Adipocyte (in vitro differentiated cells): ENCODE measurements around the gene TFF1.

Experiments used
- DNase-seq: peaks from one replicate; pipeline ENCODE4 v3.0.0-alpha.2; 2015; ENCODE audit warnings: low read depth
- H3K27me3 ChIP-seq: replicated peaks from 2 replicates; pipeline ENCODE4 v1.7.0; 2013; ENCODE audit warnings: mild to moderate bottlenecking, low read length, moderate library complexity; ENCODE audit not compliant: control insufficient read depth, insufficient read depth
- H3K36me3 ChIP-seq: 2 replicates; pipeline ENCODE4 v1.7.0; 2013; ENCODE audit warnings: low read length, mild to moderate bottlenecking, moderate library complexity; ENCODE audit not compliant: control insufficient read depth, insufficient read depth, severe bottlenecking
- H3K4me1 ChIP-seq: 2 replicates; pipeline ENCODE4 v1.7.0; 2013; ENCODE audit warnings: mild to moderate bottlenecking, low read length, moderate library complexity; ENCODE audit not compliant: control insufficient read depth, insufficient read depth
- H3K4me3 ChIP-seq: 2 replicates; pipeline ENCODE4 v1.7.0; 2013; ENCODE audit warnings: mild to moderate bottlenecking, low read length, moderate library complexity
- H3K9ac ChIP-seq: 2 replicates; pipeline ENCODE4 v1.7.0; 2013; ENCODE audit warnings: mild to moderate bottlenecking, low read length, moderate library complexity
- H3K9me3 ChIP-seq: 2 replicates; pipeline ENCODE4 v1.7.0; 2013; ENCODE audit warnings: mild to moderate bottlenecking, low read length, moderate library complexity; ENCODE audit not compliant: control insufficient read depth

The TFF1 gene

DNA sequence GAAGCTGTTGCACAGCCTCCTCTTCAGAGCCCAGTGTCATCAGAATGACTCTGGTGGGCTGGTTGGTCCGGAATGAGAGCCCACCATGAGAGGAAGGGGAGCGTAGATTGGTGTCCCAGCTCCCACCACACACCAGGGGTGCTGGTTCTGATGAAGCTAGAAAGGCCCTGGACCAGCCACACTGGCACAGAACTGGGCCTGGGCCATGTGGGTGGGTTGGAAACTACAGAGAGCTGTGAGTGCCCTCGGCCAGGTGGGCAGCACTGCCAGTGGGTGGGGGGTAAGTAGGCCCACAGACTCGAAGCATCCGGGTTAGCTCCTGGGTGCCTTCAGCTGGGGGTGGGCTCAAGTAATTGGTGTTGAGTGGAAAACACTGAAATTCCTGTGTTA, 11.6 kb upstream of the TFF1 start:
- no peaks in the 10 kb centered on the region for H3K9me3 ChIP-seq
- DNase-seq, result no peak

DNA sequence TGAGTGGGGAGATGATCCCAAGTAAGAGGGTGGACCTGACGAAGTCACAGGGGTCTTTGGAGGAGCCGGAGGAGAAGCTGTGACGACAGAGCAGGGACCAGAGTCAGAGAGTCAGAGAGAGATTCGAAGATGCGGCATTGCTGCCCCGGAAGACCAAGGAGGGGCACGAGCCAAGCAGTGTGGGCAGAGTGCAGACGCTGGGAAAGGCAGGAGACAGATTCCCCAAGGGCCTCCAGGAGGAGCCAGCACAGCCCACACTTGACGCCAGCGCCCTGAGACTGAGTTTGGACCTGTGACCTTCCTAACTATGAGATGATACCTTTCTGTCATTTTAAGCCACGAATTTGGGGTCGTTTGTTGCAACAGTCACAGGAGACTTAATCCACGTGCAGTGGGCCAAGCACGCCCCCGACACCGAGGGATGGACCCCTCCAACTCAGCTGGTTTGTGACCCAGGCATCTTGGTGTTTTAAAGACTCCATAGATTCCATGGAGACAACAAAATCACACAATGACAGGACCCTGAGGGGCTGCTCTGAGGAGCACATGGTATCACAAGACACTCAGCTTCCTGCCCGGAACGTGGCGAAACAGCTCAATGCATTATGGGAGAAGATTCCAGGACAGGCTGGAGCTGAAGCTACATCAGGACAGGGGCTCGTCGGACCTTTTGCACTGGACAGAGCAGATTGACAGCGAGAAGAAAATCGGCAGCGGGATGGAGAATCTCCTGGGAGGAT, 11.0 kb upstream of the TFF1 start:
- no peak for DNase-seq
- Histone ChIP-seq H3K27me3 (peaks cover 69% of the 10 kb centered on the region), H3K9me3 (no peaks in the 10 kb centered on the region), H3K4me3 (no peak overlapping the region), H3K4me1 (no peaks in the 10 kb centered on the region), H3K36me3 (no peaks in the 10 kb centered on the region), H3K9ac (no peak overlapping the region)

More for the DNA sequence above, 11.6 kb upstream of the TFF1 start:
- Histone ChIP-seq H3K27me3 (peaks cover 69% of the 10 kb centered on the region), H3K36me3 (no peaks in the 10 kb centered on the region), H3K4me1 (no peaks in the 10 kb centered on the region), H3K9ac (no peak overlapping the region), H3K4me3 (no peak overlapping the region)

DNA sequence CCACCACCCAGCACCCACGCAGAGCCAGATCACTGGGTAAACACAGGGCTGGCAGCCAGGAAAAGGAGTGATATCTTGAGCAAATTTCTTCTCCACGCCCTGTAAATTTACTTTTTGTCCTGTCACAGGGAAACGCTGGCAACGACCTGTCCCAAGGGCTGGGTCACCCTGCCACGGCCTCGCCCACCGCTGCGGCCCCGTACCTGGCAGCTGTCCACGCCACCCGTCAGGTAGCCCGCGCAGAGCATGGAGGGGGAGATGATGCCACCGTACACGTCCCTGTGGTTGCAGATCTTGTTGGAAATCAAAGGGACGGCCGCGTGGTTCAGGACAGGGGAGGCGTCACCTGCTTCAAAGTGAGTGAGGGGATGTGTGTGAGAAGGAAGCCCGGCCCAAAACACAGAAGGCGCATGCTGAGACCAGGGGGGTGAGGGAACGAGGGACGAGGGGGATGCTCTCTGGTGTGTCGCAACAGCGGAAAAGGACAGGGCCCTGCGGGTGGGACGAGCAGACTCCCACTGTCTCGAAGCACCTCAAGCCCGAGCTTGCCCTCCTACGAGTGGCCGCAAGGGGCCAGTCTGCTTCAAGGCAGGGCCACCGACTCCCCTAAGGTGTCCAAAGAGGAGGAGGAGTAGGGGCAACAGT, 10.1 kb upstream of the TFF1 start:
- Histone ChIP-seq H3K27me3 (peaks cover 63% of the 10 kb centered on the region), H3K4me1 (no peaks in the 10 kb centered on the region), H3K9me3 (no peaks in the 10 kb centered on the region), H3K9ac (no peak overlapping the region), H3K4me3 (no peak overlapping the region), H3K36me3 (no peaks in the 10 kb centered on the region)
- DNase-seq, result no peak

DNA sequence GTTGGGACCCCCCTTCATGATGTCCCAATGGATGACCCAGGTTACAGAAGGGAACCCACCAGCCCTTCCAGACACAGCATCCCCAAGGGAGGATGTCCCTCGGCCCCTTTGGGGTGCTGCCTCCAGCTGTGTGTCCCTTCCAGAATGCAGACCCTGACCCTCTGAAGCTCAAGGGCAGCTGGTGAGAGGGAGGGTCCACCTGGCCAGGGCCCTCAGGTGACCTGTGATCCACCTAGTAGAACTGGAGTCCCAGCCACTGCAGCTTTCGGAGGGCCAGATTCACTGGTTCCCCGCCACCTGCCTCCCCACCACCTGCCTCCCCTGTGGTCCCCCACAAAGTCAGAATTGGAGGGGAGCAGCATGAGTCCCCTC, 9.6 kb upstream of the TFF1 start:
- Histone ChIP-seq H3K4me1 (no peaks in the 10 kb centered on the region), H3K9me3 (no peaks in the 10 kb centered on the region), H3K9ac (no peak overlapping the region), H3K27me3 (peaks cover 63% of the 10 kb centered on the region), H3K4me3 (no peak overlapping the region), H3K36me3 (no peaks in the 10 kb centered on the region)
- no peak for DNase-seq

DNA sequence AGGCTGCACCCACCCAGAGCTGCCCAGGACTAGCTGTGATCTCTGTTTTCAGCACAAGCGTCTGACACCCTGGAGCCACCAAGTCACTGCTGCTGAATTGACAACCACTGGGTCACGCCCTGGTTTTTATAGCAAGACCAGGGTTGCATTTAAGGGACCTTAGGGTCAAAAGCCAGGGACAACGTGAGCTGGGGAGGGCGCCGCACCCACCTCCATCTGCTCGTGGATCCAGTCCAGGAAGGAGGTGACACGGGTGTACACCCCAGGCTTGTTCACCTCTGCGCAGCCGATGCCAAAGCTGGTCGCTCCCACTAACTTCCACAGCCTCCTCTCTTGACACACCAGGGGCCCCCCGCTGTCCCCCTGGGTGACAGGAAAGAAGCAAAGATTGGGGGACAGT, 9.2 kb upstream of the TFF1 start:
- Histone ChIP-seq H3K9me3 (no peaks in the 10 kb centered on the region), H3K27me3 (peaks cover 66% of the 10 kb centered on the region), H3K4me1 (no peaks in the 10 kb centered on the region), H3K4me3 (no peak overlapping the region), H3K9ac (no peak overlapping the region), H3K36me3 (no peaks in the 10 kb centered on the region)
- DNase-seq, result no peak

DNA sequence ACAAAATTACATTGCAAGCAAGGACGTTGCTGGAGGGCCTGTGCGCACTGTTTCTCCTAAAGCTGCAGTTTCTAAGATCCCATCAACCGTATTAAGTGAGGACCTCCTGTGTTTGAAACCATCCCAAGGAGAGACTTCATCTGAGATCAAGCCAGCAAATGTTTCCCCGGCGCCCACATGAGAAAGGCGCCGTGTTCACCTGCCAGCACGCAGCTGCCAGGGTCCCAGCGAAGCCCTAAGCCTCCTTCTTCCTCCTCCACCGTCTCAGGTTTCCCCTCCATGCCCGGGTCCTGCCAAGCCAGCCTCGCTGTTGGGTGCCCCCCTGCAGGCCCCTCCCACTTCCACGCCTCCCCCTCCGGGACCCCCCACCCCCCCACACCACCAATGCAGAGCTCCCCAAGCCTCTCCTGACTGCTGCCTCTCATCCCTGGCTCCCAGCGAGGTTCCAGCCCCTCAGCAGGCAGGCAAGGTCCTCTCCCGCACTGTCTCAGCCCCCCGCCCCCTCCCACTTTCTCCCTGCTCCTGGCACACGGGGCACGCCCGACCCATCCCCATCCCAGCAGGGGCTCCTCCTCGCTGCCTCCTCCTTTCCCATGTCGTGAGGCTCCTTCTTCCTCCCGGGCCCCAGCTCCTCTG, 8.6 kb upstream of the TFF1 start:
- Histone ChIP-seq H3K4me1 (no peaks in the 10 kb centered on the region), H3K4me3 (no peak overlapping the region), H3K27me3 (peaks cover 64% of the 10 kb centered on the region), H3K9me3 (no peaks in the 10 kb centered on the region), H3K9ac (no peak overlapping the region), H3K36me3 (no peaks in the 10 kb centered on the region)
- no peak for DNase-seq

DNA sequence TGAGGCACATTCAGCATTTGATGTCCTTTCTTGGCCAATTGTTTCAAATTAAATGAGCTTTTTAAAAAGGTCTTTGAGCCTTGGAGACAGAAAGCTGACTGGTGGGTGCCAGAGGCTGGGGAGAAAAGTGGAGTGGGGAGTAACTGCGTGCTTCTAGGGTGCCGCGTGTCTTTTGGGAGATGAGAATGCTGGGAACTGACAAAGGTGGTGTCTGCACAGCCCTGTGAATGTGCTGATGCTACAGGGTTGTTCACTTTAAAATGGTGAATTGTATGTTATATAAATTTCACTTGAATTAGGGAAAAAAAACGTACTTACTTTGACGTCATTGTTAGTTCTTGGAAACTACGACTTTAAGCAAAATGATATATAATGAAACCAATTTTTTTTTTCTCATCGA, 8.1 kb upstream of the TFF1 start:
- no peaks in the 10 kb centered on the region for H3K36me3 ChIP-seq
- DNase-seq, result no peak
- no peaks in the 10 kb centered on the region for H3K4me1 ChIP-seq
- H3K4me3 ChIP-seq, result no peak overlapping the region
- no peaks in the 10 kb centered on the region for H3K9me3 ChIP-seq
- peaks cover 58% of the 10 kb centered on the region for H3K27me3 ChIP-seq
- no peak overlapping the region for H3K9ac ChIP-seq

DNA sequence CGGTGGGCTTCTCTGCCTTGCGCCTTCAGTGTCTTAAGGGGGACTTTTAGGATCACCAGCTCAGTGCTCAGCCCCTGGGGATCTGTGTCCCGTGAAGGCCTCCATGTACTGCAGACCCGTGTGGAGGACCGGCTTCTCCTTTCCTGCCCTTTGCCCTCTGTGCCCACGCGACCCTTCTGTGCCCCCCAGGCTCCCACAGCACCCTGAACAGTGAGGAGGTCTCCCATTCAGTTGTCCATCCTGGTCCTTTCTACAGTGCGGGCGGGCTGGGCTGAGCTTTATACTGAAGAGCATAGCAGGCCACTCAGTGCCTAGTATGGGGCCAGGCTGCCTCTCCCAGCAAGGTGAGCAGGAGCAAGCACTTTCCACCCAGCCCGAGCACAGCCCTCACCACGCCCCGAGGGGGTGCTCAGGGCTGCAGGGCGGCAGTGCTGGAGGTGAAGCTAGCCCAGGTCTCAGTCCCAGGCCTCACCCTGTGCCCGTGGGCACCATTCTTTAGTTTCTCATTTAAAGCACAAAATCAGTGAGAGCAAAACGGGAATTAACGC, 7.6 kb upstream of the TFF1 start:
- H3K4me1 ChIP-seq, result no peaks in the 10 kb centered on the region
- no peak overlapping the region for H3K9ac ChIP-seq
- no peak overlapping the region for H3K4me3 ChIP-seq
- no peaks in the 10 kb centered on the region for H3K9me3 ChIP-seq
- H3K27me3 ChIP-seq, result peaks cover 59% of the 10 kb centered on the region
- no peaks in the 10 kb centered on the region for H3K36me3 ChIP-seq
- no peak for DNase-seq

DNA sequence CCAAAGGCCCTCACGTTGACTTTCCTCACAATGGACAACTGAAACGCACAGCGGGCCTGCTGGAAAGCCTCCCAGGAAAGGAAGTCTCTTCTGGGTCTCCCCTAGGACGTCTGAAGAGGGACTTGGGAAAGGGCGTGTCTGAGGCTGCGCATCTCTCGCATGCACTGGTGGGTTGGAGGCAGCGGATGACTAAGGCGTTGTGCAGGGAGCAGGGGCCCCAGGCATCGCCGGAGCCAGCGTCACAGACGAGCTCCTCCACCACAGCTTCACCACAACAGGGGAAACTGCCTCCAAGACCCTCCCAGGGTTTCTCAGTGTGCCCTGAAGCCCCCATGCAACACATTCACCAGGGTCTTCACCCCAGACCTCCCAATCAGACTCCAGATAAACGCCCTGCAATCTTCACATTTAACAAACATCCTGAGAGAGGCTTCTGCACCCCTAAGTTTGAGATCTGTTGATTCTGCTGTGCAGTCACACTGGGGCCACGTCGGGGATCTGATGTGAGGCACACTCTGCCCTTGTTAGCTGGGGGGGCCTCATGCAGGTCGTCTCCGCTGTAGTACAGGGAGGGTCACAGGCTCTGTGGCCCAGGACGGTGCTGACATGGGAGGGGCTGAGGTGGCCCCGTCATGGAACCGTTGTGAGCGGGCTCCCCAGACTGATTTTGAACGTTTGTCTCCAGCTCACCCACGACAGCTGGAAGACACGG, 7.0 kb upstream of the TFF1 start:
- H3K9ac ChIP-seq, result no peak overlapping the region
- no peaks in the 10 kb centered on the region for H3K9me3 ChIP-seq
- no peaks in the 10 kb centered on the region for H3K36me3 ChIP-seq
- peaks cover 59% of the 10 kb centered on the region for H3K27me3 ChIP-seq
- no peak for DNase-seq
- H3K4me3 ChIP-seq, result no peak overlapping the region
- H3K4me1 ChIP-seq, result no peaks in the 10 kb centered on the region

DNA sequence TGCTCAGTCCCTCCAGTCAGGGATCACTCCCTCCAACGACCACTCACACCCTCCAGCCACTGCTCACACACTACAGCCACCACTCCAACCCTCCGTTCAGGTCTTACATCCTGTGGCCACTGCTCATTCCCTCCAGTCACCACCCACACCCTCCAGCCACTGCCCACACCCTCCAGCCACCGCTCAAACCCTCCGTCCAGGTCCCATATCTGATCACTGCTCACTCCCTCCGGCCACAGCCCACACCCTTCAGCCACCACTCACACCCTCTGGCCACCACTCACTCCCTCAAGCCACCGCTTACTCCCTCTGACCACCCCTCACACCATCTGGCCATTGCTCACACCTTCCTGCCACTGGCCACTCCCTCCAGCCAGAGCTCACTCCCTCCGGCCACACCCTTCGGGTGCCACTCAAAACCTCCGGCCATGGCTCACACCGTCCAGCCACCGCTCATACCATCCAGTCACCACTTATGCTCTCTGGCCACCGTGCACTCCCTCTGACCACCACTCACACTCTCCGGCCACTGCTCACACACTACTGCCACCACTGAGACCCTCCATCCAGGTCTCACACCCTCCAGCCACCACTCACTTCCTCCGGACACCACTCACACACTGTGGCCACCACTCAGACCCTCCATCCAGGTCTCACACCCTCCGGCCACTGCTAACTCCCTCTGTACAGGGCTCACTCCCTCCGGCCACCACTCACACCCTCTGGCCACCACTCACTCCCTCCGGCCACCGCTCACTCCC, 4.7 kb upstream of the TFF1 start:
- Histone ChIP-seq H3K4me3 (no peak overlapping the region), H3K27me3 (peaks cover 51% of the 10 kb centered on the region), H3K9me3 (no peaks in the 10 kb centered on the region), H3K9ac (no peak overlapping the region), H3K4me1 (no peaks in the 10 kb centered on the region), H3K36me3 (no peaks in the 10 kb centered on the region)
- DNase-seq, result no peak
